SK-MEL-5 (cell line): ENCODE data around the gene SMG6. TPM values are rescaled to one million over a fixed set of nuclear protein-coding genes. Genes with fewer than 3 reads are reported as not detected.

Experiments
- DNase-seq: peaks from one replicate; pipeline ENCODE4 v3.0.0-alpha.2; 2016; ENCODE audit warnings: low read depth, low spot score
- in situ Hi-C: cut with HindIII; loops from 2 replicates; pipeline ENCODE4 v1.10.0; 2016; ENCODE audit warnings: low sequenced_read_pairs, high pct_unique_total_duplicates, low pct_unique_long_range_greater_than_20kb
- total RNA-seq: library from RNA; depleted of rRNA; stranded (reverse); fragments of >200 nt; shearing (Covaris generic); gene quantifications from 2 replicates; pipeline ENCODE4 v1.2.3, GENCODE V29; 2014

SMG6 gene
- total RNA-seq, 1 experiment from 2014 or later: 10.0 TPM

GRCh38 chr17:2197271-2197670, 106.3 kb downstream of the SMG6 start:
- no peak for DNase-seq
- in situ Hi-C loops: no loop called here

DNA sequence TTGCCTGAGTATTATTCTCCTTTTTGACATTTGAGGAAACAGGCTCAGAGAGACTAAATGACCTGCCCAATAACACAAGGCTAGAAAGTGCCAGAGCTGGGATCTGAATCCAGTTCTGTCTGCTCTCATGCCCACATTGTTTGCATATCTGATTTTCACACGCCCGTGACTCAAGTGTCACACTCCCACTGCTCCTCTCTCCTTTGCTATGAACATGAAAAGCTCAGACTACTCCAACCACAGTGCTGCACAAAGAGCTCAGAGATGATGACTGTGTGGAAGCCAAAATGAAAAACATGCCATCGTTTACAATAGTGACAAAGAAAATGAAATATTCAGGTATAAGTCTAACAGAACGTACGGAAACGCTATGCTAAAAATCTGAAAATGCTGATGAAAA, 107.9 kb downstream of the SMG6 start:
- in situ Hi-C loops: no loop called here
- DNase-seq: no peak

DNA sequence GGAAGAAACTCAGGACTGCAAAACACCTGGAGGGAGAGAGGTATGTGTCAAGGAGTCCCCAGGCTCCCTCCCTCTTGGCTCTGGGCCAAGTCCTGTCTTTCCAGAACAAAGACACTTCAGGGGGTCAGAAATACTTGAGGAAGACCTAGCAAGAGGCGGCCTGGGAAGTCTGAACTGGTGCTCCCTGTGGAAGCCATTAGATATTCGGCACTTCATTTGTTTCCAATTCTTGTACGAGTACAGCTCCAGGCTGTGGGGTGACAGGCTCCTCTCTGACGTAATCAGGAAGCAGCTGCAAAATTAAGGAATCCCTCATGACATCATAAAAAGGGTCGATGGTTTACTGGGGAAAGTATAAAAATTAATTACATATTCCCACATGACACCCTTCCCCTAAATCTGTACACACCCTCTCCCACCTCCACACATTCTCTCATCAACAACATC, 108.7 kb downstream of the SMG6 start:
- in situ Hi-C loops: no loop called here
- no peak for DNase-seq

DNA sequence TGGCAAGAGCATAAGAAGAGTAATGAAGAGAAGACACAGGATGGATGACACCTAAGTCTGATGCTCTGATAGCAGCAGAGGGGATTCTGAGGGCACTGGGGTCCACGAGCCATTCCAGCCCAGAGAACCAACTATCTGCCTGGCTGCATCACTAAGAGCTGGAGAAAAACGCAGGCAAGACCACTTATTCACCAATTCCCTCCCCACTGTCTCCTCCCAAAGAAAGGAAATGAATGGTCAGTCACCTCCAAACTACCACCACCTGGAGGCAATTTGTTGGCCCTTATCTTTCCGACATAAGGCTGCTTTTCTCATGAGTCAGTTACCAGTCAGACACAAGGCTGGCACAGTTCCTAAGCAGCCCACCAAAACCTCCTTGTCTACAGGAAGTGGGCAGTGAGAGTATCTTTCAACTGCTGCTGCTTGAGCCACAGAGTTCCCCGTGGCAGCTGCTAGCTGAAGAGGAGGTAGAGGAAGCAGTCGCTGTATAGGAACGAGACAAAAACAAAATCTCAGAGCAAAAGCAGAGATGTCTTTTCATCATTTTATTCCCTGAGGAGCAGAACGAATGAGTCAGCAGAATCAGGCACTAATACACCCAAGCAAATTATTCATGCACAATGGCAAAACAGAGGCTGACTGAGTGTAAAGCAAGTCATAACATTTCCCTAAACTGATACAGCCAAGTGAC, 111.1 kb downstream of the SMG6 start:
- in situ Hi-C loops: no loop called here
- peak; percentile 14 for DNase-seq

- no peak for DNase-seq
- in situ Hi-C loops: no loop called here
Measured at GRCh38 chr17:2191785-2192184, 111.8 kb downstream of the SMG6 start.

GRCh38 chr17:2191227-2191626, 112.4 kb downstream of the SMG6 start:
- DNase-seq: no peak
- in situ Hi-C loops: no loop called here

DNA sequence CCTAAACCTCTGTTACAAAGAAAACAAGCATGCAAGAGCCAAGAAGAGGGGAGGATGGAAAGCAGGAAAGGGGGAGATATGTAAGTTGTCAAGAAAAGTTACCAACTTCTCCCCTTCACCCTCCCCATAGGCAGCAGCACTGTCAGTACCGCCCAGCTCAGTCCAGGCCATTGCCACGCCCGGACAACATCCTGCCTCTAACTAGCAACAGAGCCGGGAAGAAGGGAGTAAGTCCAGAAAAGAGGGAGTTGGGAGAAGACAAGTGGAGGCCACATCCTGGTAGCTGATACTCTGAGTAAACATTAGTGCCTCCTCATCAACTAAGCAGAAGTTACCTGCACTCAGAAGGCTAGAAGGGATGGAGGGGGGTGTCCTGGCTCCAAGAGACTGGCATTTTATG, 113.6 kb downstream of the SMG6 start:
- in situ Hi-C loops: no loop called here
- DNase-seq: no peak

GRCh38 chr17:2188971-2189630, 114.5 kb downstream of the SMG6 start:
- in situ Hi-C loops: no loop called here
- DNase-seq: no peak

DNA sequence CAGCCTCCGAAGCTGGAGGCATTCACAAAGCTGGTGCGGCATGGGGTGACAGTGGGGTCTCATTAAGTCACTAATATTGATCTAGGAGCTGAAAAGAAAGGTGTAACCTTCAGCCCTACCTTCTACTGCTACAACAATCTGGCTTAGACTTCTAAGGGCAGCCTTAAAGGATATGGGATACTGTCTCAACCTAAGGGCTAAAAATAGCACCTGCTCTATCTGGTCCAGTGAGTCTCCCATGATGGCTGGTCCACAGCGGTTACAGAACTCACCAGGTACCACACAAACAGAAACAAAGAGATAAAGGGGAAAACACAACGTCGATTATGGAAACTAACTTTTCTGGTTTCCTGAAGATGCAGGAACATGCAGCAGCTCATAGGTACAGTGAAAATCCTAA, 115.8 kb downstream of the SMG6 start:
- DNase-seq: no peak

GRCh38 chr17:2186937-2187336, 116.6 kb downstream of the SMG6 start:
- in situ Hi-C loops: no loop called here

More for the DNA sequence above, 115.8 kb downstream of the SMG6 start:
- in situ Hi-C loops: no loop called here

GRCh38 chr17:2184993-2185931, 118.3 kb downstream of the SMG6 start:
- no peak for DNase-seq
- in situ Hi-C loops: no loop called here

More at GRCh38 chr17:2186937-2187336, 116.6 kb downstream of the SMG6 start:
- no peak for DNase-seq

DNA sequence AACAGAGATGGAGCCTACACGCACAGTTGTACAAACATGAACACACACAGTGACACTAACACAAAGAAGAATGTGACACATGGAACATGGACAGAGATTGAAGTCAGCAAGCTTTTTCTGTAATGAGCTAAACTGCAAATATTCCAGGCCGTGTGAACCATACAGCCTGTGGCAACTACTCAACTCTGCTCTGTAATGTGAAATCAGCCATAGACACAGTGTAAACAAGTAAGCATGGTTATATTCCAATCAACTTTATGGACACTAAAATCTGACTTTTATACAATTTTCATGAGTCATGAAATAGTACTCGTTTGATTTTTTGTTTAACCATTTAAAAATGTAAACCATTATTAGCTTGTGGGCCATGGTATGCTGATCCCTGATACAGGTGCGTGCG, 120.2 kb downstream of the SMG6 start:
- DNase-seq: no peak
- in situ Hi-C loops: no loop called here

GRCh38 chr17:2181897-2182448, 121.6 kb downstream of the SMG6 start:
- in situ Hi-C loops: no loop called here
- DNase-seq: no peak

DNA sequence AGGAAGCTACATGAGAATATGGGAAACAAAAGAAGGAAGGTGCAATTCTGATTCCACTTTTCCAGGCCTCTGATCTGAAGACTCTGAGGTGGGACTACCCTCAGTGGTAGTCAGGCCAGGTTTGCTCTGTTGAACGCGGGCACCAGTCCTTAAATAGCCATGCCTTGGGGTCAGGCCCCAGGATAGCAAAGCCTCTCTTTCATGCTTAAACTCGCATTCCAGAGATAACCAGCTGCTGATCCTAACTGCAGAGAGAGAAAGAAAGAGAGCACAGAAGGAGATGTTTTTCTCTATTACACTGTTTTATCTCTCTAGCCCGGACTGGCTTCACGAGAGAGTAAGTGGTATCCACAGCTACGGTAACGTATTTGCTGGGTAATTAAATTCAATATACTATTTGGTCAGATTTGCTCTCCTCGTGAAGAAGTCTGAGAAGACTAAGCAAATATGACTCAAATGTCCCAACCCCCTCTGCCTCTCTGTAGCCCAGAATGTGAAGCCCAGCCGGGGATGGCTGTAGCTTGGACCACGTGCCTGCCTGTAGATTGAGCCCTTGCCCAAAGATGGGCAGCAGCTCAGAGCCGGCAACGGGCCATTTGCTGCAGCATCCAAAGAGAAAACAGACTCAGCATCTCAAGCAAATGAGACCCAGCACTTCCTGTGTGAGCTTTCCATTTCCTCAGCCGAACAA, 122.2 kb downstream of the SMG6 start:
- in situ Hi-C loops: no loop called here
- DNase-seq: no peak

DNA sequence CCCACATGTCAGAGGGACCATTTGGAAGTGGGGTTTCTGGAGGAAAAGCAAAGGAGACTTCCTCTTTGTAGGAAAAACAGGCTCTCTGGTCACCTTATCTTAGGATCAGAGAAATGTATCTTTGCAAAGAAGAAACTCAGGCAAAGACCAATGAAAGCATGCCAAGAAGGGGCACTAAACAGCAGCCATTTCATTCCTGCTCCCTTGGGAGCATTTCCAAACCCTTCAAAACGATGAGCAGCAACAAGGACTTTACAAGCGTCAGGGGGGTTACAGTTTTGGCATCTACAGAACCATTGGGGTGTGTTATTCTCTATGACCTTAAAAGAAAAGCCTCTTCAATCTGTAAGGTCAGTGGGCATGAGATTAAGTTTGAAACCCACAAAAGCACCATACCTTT, 122.8 kb downstream of the SMG6 start:
- no peak for DNase-seq
- in situ Hi-C loops: no loop called here

- in situ Hi-C loops: no loop called here
Measured at GRCh38 chr17:2179615-2180295, 123.8 kb downstream of the SMG6 start.

More at GRCh38 chr17:2179615-2180295, 123.8 kb downstream of the SMG6 start:
- no peak for DNase-seq
